Sciatic nerve (tissue), 2 donors: ENCODE data around the gene APOA4. TPM values are rescaled to one million over a fixed set of nuclear protein-coding genes. Genes with fewer than 3 reads are reported as not detected.

ENCODE experiments used
- ATAC-seq: fragments of 200-7000 bp; cut with Tn5 transposase; one replicate; pipeline ENCODE4 v1.9.1; 2020; ENCODE audit warnings: mild to moderate bottlenecking, moderate library complexity
- DNase-seq: peaks from one replicate; pipeline ENCODE4 v3.0.0-alpha.2; 2020; ENCODE audit warnings: low spot score
- intact Hi-C: fragments of 100-400 bp; cut with DNase I; formaldehyde crosslinking; loops from one replicate; pipeline ENCODE4 v1.14.2; 2022
- total RNA-seq: library from RNA; stranded (reverse); fragmentation: NEBNext Ultra II Directional; extraction: Animal tissue kit (Norgen Biotek cat#: 25700); gene quantifications from one replicate; pipeline ENCODE4 v1.2.1, GENCODE V29; 2021
- donor health status: DM: no; HTN: no; CAD: no.
- donor health status: DM: no; HTN: no; CAD: no.

The APOA4 gene
- total RNA-seq, 1 donor from 2014 or later: not detected

DNA sequence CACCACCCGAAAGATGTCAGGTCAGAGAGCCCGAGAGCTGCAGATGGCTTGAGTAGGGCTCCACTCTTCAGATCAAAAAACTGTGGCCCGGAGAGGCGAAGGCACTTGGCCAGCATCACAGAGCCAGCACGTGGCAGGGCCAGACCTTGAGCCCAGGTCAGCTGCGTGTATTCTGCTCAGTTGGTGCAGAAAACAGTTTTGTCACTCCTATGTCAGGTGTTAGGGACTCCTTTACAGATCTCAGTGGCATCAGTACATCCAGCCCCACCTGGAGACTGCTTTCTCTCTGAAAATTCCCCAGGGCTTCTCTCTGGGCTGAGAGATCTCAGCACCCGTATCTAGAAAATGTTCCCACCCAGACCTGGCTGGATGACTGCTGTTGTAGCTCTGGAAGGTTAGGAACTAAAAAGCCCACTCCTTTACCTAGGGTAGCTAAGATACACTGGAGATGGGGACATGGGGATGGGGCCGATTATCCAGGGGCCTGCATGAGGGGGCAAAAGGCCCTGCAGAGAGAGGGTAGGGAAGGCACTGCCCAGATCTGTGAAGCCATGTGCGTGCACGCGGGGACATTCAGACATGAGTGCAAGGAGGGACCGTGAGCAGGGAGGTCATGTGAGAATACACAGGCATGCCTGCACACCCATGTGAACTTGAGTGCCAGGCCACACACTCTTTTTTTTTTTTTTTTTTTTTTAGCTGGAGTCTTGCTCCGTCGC lies 10.9 kb upstream of the APOA4 start:
- ATAC-seq (no peak), DNase-seq (peak; percentile 45)
- intact Hi-C loops: loop anchor here (5.0 kb wide), 1 partner anchor 42 kb away; the partner anchor contains the start of gene APOA5

DNA sequence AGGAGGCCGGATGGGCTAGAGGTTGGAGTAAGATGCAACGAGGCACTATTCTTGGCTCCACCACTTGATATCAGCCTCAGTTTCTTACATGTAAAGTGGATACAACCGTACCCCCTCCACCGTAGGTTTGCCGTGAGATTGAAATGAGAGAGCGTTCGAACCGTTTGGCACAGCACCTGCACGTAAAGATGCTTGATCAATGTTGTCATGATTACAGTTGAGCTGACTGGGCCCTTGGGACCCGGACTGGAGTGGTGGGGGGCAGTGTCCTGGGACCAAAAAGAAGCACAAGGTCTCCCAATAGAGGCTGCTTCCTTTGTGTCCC lies 10.3 kb upstream of the APOA4 start:
- intact Hi-C loops: loop anchor here (5.0 kb wide), 1 partner anchor 41 kb away; the partner anchor contains the start of gene APOA5
- ATAC-seq (no peak), DNase-seq (peak; percentile 25)

DNA sequence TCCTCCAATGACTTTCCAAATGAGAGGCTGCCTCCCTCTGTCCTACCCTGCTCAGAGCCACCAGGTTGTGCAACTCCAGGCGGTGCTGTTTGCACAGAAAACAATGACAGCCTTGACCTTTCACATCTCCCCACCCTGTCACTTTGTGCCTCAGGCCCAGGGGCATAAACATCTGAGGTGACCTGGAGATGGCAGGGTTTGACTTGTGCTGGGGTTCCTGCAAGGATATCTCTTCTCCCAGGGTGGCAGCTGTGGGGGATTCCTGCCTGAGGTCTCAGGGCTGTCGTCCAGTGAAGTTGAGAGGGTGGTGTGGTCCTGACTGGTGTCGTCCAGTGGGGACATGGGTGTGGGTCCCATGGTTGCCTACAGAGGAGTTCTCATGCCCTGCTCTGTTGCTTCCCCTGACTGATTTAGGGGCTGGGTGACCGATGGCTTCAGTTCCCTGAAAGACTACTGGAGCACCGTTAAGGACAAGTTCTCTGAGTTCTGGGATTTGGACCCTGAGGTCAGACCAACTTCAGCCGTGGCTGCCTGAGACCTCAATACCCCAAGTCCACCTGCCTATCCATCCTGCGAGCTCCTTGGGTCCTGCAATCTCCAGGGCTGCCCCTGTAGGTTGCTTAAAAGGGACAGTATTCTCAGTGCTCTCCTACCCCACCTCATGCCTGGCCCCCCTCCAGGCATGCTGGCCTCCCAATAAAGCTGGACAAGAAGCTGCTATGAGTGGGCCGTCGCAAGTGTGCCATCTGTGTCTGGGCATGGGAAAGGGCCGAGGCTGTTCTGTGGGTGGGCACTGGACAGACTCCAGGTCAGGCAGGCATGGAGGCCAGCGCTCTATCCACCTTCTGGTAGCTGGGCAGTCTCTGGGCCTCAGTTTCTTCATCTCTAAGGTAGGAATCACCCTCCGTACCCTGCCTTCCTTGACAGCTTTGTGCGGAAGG lies 9.5 kb upstream of the APOA4 start:
- intact Hi-C loops: loop anchor here (5.0 kb wide), 1 partner anchor 40 kb away; the partner anchor contains the start of gene APOA5
- DNase-seq: peak; percentile 31
- no peak for ATAC-seq

DNA sequence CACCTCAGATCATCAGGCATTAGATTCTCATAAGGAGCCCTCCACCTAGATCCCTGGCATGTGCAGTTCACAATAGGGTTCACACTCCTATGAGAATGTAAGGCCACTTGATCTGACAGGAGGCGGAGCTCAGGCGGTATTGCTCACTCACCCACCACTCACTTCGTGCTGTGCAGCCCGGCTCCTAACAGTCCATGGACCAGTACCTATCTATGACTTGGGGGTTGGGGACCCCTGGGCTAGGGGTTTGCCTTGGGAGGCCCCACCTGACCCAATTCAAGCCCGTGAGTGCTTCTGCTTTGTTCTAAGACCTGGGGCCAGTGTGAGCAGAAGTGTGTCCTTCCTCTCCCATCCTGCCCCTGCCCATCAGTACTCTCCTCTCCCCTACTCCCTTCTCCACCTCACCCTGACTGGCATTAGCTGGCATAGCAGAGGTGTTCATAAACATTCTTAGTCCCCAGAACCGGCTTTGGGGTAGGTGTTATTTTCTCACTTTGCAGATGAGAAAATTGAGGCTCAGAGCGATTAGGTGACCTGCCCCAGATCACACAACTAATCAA lies 8.8 kb upstream of the APOA4 start:
- no peak for DNase-seq
- ATAC-seq: no peak
- intact Hi-C loops: loop anchor here (5.0 kb wide), 1 partner anchor 40 kb away; the partner anchor contains the start of gene APOA5

DNA sequence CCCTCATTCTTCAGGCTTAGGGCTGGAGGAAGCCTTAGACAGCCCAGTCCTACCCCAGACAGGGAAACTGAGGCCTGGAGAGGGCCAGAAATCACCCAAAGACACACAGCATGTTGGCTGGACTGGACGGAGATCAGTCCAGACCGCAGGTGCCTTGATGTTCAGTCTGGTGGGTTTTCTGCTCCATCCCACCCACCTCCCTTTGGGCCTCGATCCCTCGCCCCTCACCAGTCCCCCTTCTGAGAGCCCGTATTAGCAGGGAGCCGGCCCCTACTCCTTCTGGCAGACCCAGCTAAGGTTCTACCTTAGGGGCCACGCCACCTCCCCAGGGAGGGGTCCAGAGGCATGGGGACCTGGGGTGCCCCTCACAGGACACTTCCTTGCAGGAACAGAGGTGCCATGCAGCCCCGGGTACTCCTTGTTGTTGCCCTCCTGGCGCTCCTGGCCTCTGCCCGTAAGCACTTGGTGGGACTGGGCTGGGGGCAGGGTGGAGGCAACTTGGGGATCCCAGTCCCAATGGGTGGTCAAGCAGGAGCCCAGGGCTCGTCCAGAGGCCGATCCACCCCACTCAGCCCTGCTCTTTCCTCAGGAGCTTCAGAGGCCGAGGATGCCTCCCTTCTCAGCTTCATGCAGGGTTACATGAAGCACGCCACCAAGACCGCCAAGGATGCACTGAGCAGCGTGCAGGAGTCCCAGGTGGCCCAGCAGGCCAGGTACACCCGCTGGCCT lies 7.2 kb upstream of the APOA4 start:
- DNase-seq (no peak), ATAC-seq (no peak)
- intact Hi-C loops: loop anchor here (5.0 kb wide), 1 partner anchor 38 kb away; the partner anchor contains the start of gene APOA5

DNA sequence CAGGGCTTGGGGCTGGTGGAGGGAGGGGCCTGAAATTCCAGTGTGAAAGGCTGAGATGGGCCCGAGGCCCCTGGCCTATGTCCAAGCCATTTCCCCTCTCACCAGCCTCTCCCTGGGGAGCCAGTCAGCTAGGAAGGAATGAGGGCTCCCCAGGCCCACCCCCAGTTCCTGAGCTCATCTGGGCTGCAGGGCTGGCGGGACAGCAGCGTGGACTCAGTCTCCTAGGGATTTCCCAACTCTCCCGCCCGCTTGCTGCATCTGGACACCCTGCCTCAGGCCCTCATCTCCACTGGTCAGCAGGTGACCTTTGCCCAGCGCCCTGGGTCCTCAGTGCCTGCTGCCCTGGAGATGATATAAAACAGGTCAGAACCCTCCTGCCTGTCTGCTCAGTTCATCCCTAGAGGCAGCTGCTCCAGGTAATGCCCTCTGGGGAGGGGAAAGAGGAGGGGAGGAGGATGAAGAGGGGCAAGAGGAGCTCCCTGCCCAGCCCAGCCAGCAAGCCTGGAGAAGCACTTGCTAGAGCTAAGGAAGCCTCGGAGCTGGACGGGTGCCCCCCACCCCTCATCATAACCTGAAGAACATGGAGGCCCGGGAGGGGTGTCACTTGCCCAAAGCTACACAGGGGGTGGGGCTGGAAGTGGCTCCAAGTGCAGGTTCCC lies 6.5 kb upstream of the APOA4 start, which contains the start of gene APOC3:
Gene APOC3 (plus strand): TSS at position 383 of the 659 bp plus-strand sequence. CDS start 676 bp downstream, outside the sequence.
- DNase-seq (peak; percentile 47), ATAC-seq (no peak)
- intact Hi-C loops: loop anchor here (5.0 kb wide), 1 partner anchor 37 kb away; the partner anchor contains the start of gene APOA5

DNA sequence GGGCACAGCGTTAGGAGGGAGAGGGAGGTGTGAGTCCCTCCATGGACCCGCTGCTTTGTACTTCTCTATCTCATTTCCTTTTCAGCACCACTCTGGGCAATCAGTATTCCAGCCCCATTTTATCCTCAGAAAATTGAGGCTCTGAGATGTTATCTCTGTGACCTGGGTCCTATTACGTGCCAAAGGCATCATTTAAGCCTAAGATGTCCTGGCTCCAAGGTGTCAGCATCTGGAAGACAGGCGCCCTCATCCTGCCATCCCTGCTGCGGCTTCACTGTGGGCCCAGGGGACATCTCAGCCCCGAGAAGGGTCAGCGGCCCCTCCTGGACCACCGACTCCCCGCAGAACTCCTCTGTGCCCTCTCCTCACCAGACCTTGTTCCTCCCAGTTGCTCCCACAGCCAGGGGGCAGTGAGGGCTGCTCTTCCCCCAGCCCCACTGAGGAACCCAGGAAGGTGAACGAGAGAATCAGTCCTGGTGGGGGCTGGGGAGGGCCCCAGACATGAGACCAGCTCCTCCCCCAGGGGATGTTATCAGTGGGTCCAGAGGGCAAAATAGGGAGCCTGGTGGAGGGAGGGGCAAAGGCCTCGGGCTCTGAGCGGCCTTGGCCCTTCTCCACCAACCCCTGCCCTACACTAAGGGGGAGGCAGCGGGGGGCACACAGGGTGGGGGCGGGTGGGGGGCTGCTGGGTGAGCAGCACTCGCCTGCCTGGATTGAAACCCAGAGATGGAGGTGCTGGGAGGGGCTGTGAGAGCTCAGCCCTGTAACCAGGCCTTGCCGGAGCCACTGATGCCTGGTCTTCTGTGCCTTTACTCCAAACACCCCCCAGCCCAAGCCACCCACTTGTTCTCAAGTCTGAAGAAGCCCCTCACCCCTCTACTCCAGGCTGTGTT lies 5.8 kb upstream of the APOA4 start:
- ATAC-seq (no peak), DNase-seq (no peak)
- intact Hi-C loops: no loop called here

DNA sequence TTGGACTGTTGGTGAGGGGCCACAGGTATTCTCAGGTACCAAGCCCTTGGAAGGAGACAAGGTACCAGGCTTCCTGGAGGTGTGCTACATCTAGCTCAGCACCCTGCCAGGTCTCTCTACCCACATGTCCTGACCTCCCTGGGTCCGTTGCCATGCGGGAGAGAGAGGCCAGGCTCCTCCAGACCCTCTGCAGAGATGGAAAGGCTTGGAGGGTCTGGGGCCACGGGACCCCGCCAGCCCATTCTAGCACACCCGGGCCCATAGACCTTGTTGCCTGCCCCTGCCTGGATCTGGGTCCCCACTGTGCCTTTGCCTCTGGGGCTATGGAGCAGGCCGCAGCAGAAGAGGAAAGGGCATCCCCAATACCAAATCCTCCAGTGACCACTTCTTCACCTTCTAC lies 4.4 kb upstream of the APOA4 start:
- intact Hi-C loops: no loop called here
- ATAC-seq (no peak), DNase-seq (no peak)

DNA sequence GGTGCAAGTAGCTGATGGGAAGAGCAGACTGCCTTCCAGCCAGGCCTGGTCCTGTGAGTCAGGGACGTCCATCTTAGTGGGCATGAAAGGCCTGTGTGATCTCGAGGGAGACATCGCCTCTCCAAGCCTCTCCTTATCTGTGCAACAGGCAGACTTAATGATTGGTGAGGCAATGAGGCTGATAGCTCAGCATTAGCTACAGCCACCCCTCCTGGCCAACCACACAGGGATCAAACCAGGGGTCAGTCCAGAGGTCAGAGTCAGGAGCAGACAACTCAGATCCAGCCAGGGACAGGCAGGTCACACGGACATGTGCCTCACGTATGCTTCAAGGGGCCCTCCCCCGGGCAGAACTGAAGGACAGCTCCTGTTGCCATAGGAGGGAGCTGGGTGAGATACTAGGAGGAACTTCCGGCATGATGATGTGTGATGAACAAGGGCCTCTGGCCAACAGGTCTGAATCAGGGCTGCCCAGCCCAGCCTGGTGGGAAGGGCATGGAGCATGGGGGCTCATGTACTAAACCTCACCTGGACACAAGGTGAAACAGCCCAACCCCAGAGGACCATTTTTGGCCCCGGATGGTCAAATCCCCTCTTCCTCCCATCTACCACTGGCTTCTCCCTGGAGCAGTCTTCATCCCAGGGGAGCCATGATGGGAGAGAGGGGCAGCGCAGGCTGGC lies 3.8 kb upstream of the APOA4 start:
- intact Hi-C loops: no loop called here
- ATAC-seq (no peak), DNase-seq (peak; percentile 40)

DNA sequence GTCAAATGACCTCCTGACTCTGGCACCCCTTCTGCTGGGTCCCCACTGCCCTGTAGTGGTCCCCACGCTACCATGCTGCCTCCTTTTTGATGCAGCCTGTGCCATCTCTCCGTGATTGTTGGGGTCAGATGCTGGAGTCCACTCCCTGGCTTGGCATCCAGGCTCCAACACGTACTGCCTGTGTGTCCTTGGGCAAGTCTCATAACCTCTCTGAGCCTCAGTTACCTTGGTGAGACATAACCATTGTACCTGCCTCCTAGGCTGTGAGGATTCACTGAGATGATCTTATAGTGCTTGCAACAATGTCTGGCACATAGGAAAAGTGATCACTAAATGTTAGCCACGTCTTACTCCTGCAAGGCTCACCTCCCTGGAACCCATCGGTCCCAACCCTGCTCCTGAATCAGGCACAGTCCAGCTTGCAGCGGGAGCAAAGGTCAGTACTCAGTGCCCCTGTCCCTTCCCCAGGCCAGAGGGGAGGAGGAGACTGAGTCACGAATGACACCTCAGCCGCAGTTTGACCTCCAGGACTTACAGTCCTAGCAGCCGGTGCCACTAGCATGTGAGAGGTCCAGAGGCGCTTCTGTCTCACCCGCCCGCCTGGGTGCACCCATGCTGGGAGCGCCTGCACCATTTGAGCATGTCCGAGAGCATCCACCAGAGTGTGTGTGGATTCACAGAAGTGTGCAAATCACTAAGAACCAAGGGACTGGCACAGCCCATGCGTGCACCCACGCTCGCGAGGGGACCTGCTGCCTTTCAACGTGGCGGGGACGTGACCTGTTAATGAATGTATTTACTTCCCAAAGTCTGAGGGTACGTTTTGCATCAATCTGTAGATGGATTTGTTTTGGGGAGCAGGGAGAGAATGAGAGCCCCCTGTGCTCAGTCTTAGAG lies 3.0 kb upstream of the APOA4 start:
- ATAC-seq (no peak), DNase-seq (peak; percentile 27)
- intact Hi-C loops: no loop called here

DNA sequence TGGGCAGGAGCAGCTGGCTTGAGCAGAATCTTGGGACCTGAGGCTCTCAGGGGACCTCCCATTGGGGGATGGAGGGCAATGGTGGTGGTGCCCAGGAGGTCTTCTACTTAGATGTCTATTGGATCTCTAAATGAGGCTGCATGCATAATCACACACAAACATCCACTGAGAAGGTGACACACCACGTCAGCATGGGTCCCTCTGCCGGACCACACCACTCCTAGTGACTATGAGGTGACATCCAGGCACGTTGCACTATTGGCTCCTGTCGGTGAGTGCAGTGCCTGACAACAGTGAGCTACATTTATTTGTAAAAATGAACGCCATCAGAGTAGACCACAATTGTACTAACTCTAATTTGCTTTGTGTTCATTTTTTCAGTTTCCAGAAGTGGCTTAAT lies 2.3 kb upstream of the APOA4 start:
- ATAC-seq (no peak), DNase-seq (no peak)
- intact Hi-C loops: no loop called here

DNA sequence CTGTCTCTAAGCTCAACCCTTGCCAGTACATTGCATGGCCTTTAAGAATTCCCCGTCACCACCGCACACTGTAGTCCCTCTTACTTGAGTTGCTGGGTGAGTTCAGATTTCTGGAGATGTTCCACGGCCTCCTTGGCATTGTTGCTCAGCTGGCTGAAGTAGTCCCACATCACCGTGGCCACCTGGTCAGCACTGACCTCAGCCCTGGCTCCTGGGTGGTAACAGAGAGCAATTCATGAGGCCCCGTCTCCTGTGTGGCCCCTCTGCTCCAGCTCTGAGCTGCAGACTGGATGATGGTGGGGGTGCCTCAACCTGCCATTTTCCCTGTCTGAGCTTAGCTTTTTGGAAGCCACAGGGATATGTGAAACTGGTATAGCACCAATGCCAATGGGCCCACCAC lies 529 bp downstream of the APOA4 start:
- intact Hi-C loops: no loop called here
- no peak for ATAC-seq

DNA sequence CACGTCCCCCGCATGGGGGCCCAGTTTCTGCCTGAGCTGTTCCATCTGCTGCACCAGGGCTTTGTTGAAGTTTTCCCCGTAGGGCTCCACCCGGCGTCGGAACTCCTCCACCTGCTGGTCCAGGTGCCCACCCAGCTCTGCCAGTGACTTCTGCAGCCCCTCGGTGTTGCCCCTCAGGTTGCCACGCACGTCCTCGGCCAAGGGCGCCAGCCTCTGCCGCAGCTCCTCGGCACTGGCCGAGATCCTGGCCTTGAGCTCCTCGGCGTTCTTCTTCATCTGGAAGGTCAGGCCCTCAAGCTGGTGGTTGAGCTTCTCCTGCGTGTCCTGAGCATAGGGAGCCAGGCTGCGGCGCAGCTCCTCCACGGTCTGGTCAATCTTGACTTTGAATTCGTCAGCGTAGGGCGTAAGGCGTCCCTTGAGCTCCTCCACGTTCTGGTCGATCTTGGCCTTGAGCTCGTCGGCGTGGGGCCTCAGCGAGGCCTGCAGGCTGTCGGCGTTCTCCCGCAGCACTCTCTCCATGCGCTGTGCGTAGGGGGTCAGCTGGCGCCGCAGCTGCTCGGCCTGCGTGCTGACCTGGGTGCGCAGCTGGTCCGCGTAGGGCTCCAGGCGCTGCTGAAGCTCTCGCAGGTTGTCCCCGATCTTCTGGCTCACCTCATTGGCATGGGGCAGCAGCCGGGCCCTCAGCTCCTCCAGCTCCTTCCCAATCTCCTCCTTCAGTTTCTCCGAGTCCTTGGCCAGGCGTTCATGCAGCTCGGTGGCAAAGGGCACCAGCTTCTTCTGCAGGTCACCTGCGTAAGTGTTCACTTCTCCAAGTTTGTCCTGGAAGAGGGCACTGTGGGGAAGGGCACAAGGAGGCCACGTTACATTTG lies 1.8 kb downstream of the APOA4 start:
- DNase-seq (no peak), ATAC-seq (no peak)
- intact Hi-C loops: no loop called here

More for the DNA sequence above, 529 bp downstream of the APOA4 start:
- DNase-seq: no peak

DNA sequence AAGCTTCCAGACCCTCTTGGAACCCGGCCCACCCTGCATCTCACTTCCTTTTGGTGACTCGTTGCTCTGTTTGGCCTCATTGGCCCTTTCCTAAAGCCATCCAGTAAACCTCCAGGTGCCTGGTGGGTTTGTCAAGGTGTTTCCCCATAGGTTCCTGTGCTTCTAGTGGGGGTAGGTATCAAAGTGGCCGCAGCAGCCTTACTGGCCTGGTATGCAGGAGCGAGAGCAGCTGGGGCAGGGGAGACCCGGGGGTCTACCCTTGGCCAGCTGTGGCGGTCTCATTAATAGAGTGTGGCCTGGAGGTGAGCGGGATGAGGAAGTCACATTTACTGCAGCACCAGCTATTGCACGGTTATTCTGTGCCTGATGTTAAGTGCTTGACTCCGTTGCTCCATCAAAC lies 4.1 kb downstream of the APOA4 start:
- no peak for ATAC-seq
- intact Hi-C loops: no loop called here

DNA sequence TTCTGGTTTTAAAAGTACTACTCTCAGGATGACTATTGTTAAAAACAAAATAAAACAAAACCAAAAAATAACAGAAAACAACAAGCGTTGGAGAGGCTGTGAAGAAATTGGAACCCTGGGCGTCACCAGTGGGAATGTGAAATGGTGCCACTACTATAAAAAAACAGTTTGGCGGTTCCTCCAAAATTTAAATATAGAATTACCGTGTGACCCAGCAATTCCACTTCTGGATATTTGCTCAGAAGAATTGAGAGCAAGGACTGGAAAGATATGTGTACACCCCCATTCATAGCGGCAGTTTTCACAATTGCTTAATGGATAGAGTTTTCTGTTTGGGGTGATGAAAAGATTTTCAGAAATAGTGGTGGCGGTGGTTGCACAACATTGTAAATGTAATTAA lies 8.6 kb downstream of the APOA4 start:
- ATAC-seq: no peak

More for the DNA sequence above, 4.1 kb downstream of the APOA4 start:
- DNase-seq: no peak

More for the DNA sequence above, 8.6 kb downstream of the APOA4 start:
- no peak for DNase-seq
- intact Hi-C loops: no loop called here
